Endothelial cell of umbilical vein (primary cell): ENCODE measurements around the gene USP40. TPM values are rescaled to one million over a fixed set of nuclear protein-coding genes. Genes with fewer than 3 reads are reported as not detected.

ENCODE experiments used
- BruUV-seq: library from RNA; stranded (reverse); fragments of 400-500 nt; replicated peaks from 2 replicates; lab custom pipeline; 2021; lab: Mats Ljungman, UMichigan
- CTCF ChIA-PET: fragments of 300-600, 350-600 bp; sonication (Branson Sonifier 250); formaldehyde crosslinking; loops from one replicate; lab custom pipeline; 2021; ENCODE audit warnings: antibody characterized with exemption, inconsistent platforms; lab: Charles Lee
- POLR2A ChIA-PET: fragments of 300-600, 350-600 bp; sonication (Branson Sonifier 250); formaldehyde crosslinking; loops from one replicate; lab custom pipeline; 2021; ENCODE audit warnings: antibody characterized with exemption, inconsistent platforms; lab: Charles Lee
- DNase-seq: peaks from one replicate; pipeline ENCODE4 v3.0.0-alpha.2; 2011; ENCODE audit warnings: low read depth, low spot score
- FAIRE-seq: peaks from 2 replicates; lab custom pipeline; 2011; peaks lifted over from hg19 to GRCh38; lab: Jason Lieb, UNC
- H2AFZ ChIP-seq: 2 replicates; pipeline ENCODE4 v1.6.0; 2012; ENCODE audit warnings: low read depth, low read length, control low read depth, inconsistent platforms
- H3K27ac ChIP-seq: 2 replicates; pipeline ENCODE4 v1.5.1; 2011; ENCODE audit warnings: low read depth, mild to moderate bottlenecking, control low read depth, low read length, moderate library complexity; ENCODE audit not compliant: insufficient read depth
- H3K27me3 ChIP-seq, 2 experiments: 2 replicates each; pipeline versions ENCODE4 v1.6.0 to v1.6.1; 2011; ENCODE audit warnings: low read length in 2 of 2, mixed read lengths in 1 of 2; ENCODE audit not compliant: control insufficient read depth in 2 of 2, insufficient read depth in 2 of 2
- H3K36me3 ChIP-seq, 2 experiments: 2 replicates in 1 of 2; 3 replicates in 1 of 2; pipeline ENCODE4 v1.5.1; 2011; ENCODE audit warnings: low read length in 2 of 2, mild to moderate bottlenecking in 1 of 2, moderate library complexity in 1 of 2; ENCODE audit not compliant: control insufficient read depth in 2 of 2, insufficient read depth in 2 of 2; ENCODE audit errors: extremely low read depth in 1 of 2
- H3K4me1 ChIP-seq: 3 replicates; pipeline ENCODE4 v1.5.1; 2011; ENCODE audit warnings: mild to moderate bottlenecking, low read length; ENCODE audit not compliant: control insufficient read depth, insufficient read depth; ENCODE audit errors: extremely low read depth
- H3K4me2 ChIP-seq: 2 replicates; pipeline ENCODE4 v1.6.1; 2011; ENCODE audit warnings: low read length, control low read depth, mixed read lengths; ENCODE audit not compliant: insufficient read depth
- H3K4me3 ChIP-seq, 3 experiments: fragments of 200-600 bp in 1 of 3; sonication (generic), shearing (Covaris generic) in 1 of 3; replicated peaks in 1 of 3; 2 replicates each; pipeline ENCODE4 v1.5.1; 2011 to 2016; ENCODE audit warnings: control low read depth in 3 of 3, low read length in 3 of 3, mild to moderate bottlenecking in 2 of 3, inconsistent platforms in 1 of 3, low read depth in 1 of 3, moderate library complexity in 1 of 3; ENCODE audit not compliant: insufficient read depth in 1 of 3
- H3K79me2 ChIP-seq: 2 replicates; pipeline ENCODE4 v1.6.0; 2012; ENCODE audit warnings: low read length, inconsistent platforms; ENCODE audit not compliant: control insufficient read depth, insufficient read depth
- H3K9ac ChIP-seq: replicated peaks from 2 replicates; pipeline ENCODE3; 2011; ENCODE audit warnings: low read length, control low read depth; ENCODE audit not compliant: insufficient read depth; ENCODE audit errors: extremely low read depth
- H3K9me1 ChIP-seq: replicated peaks from 3 replicates; pipeline ENCODE4 v1.6.0; 2011; ENCODE audit warnings: mild to moderate bottlenecking, low read length; ENCODE audit not compliant: control insufficient read depth, insufficient read depth; ENCODE audit errors: extremely low read depth
- H3K9me3 ChIP-seq: replicated peaks from 2 replicates; pipeline ENCODE4 v1.5.1; 2012; ENCODE audit warnings: low read length, inconsistent platforms; ENCODE audit not compliant: control insufficient read depth, insufficient read depth
- H4K20me1 ChIP-seq: replicated peaks from 2 replicates; pipeline ENCODE3; 2011; ENCODE audit warnings: mild to moderate bottlenecking, low read length; ENCODE audit not compliant: control insufficient read depth, insufficient read depth; ENCODE audit errors: extremely low read depth
- EZH2 ChIP-seq: IDR thresholded peaks from 2 replicates; pipeline ENCODE4 v1.6.1; 2012; ENCODE audit warnings: borderline replicate concordance, low read depth, mild to moderate bottlenecking, moderate library complexity, low read length, inconsistent platforms; ENCODE audit not compliant: severe bottlenecking
- FOS ChIP-seq: IDR thresholded peaks from 2 replicates; pipeline ENCODE4 v1.6.1; 2011; ENCODE audit warnings: mild to moderate bottlenecking, low read length, moderate library complexity, borderline replicate concordance; ENCODE audit not compliant: insufficient read depth
- GATA2 ChIP-seq: IDR thresholded peaks from 2 replicates; pipeline ENCODE4 v1.7.0; 2011; ENCODE audit warnings: low read depth, mild to moderate bottlenecking, moderate library complexity, mixed read lengths, low read length; ENCODE audit not compliant: insufficient read length, insufficient read depth
- JUN ChIP-seq: IDR thresholded peaks from 2 replicates; pipeline ENCODE4 v1.6.1; 2011; ENCODE audit warnings: borderline replicate concordance, low read depth; ENCODE audit not compliant: insufficient read length, insufficient read depth
- MYC ChIP-seq: IDR thresholded peaks from one replicate; pipeline ENCODE4 v1.6.1; 2011; ENCODE audit warnings: mild to moderate bottlenecking, low read depth, low read length
- POLR2A ChIP-seq: IDR thresholded peaks from 2 replicates; pipeline ENCODE4 v1.6.1; 2012; ENCODE audit warnings: low read depth, mild to moderate bottlenecking, control low read depth, low read length
- POLR2AphosphoS5 ChIP-seq: IDR thresholded peaks from 2 replicates; pipeline ENCODE4 v1.6.1; 2012; ENCODE audit warnings: low read depth, mild to moderate bottlenecking, control low read depth, low read length, moderate library complexity; ENCODE audit not compliant: insufficient read depth
- dilution Hi-C: fragments of 300-500 bp; cut with MboI; formaldehyde crosslinking; loops from one replicate; pipeline ENCODE4 v1.15.0; 2019; ENCODE audit warnings: low sequenced_read_pairs; ENCODE audit not compliant: extremely low pct_ligation_motif_present
- intact Hi-C: fragments of 100-400 bp; cut with micrococcal nuclease; formaldehyde crosslinking; loops from one replicate; pipeline ENCODE4 v1.10.0; 2022
- polyA plus RNA-seq, 4 experiments: library from polyadenylated mRNA; depleted of rRNA in 3 of 4; stranded (reverse) in 3 of 4; unstranded in 1 of 4; fragments of >200 nt; gene quantifications; 2 replicates each; pipeline versions ENCODE4 v1.2.1 to v1.2.3, GENCODE V29; 2011 to 2012; ENCODE audit warnings: missing spikeins in 1 of 4
- total RNA-seq: library from RNA; stranded (reverse); gene quantifications from 2 replicates; pipeline ENCODE4 v1.2.3, GENCODE V29; 2021
- TF ChIP-seq, protein P1 (sequence below): IDR thresholded peaks from 2 replicates; pipeline ENCODE4 v1.6.1; 2011; ENCODE audit not compliant: insufficient read depth, insufficient read length
- TF ChIP-seq, protein P2 (sequence below), 2 donors: IDR thresholded peaks; 1 replicate in 1 of 2; 2 replicates in 1 of 2; pipeline ENCODE4 v1.5.1; 2011; ENCODE audit warnings: low read length in 2 of 2, mild to moderate bottlenecking in 2 of 2, moderate library complexity in 2 of 2, control low read depth in 1 of 2, inconsistent platforms in 1 of 2, low read depth in 1 of 2; ENCODE audit not compliant: insufficient read depth in 1 of 2; ENCODE audit errors: extremely low read depth in 1 of 2

The USP40 gene
- total and polyA plus RNA-seq, 2 donors (not counting 3 experiments of a cell fraction or from before 2014, with no cell fraction given): 32.2 to 32.5 TPM

DNA sequence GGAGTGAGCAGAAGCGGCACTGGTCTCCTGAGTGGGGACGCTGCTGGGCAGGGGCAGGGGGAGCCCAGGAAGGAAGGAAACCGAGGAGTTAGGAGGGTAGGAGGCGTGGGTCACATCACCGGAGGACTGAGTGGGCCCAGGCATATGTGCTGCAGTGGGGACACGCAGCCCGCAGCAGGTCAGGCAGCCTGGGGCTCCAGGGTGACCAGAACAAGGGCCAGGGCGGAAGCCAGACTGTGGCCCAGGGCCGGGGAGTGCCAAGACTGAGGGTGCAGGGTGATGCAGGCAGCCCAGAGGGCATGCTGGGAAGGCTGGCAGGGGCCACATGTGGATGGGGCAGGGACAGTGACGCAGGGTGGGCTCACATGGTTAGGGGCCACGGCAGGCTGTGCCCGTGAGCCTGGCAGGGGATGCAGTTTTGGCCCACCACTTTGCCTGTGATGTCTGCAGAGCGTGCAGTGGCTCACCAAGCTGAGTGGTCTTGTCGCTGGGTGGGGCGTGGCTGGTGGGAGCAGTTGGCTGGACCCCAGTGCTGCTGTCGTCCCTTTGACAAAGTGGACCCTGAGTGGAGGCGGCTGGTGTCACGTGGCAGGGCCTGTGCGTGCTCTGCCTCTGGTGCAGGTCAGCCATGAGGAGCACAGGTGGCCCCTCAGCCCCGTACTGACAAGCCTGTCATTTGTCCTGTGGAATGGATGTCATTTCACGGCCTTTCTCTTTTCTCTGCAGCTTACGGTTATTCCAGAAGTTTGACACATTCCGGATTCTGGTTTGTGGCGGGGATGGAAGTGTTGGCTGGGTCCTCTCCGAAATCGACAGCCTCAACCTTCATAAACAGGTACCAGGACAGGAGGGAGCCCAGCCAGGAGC lies 125.2 kb downstream of the USP40 start:
- dilution Hi-C loops (no loop called here), intact Hi-C loops (loop anchor here (5.0 to 10.0 kb wide), 2 partner anchors 587 to 834 kb away; no protein-coding TSS in a partner anchor)
- H2AFZ ChIP-seq: no peak overlapping the region
- ChIA-PET POLR2A (no interaction called here), CTCF (interaction anchor here (2.1 to 6.3 kb wide), 2 partner anchors 27 to 36 kb away, joined by 34 to 191 read pairs; no protein-coding TSS in a partner anchor)
- H3K4me3 ChIP-seq: no peak overlapping the region
- no peaks in the 10 kb centered on the region for H4K20me1 ChIP-seq
- BruUV-seq: no TSS peak
- DNase-seq: no peak
- no peaks in the 10 kb centered on the region for H3K27me3 ChIP-seq
- TF ChIP-seq POLR2A: no peak
- TF ChIP-seq EZH2: no peak
- no peak for TF ChIP-seq MYC
- no peak for TF ChIP-seq GATA2
- no peak for TF ChIP-seq FOS
- no peak for TF ChIP-seq JUN
- no peak for TF ChIP-seq POLR2AphosphoS5
- TF ChIP-seq, protein P1, sequence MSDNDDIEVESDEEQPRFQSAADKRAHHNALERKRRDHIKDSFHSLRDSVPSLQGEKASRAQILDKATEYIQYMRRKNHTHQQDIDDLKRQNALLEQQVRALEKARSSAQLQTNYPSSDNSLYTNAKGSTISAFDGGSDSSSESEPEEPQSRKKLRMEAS: no peak
- TF ChIP-seq, protein P2, sequence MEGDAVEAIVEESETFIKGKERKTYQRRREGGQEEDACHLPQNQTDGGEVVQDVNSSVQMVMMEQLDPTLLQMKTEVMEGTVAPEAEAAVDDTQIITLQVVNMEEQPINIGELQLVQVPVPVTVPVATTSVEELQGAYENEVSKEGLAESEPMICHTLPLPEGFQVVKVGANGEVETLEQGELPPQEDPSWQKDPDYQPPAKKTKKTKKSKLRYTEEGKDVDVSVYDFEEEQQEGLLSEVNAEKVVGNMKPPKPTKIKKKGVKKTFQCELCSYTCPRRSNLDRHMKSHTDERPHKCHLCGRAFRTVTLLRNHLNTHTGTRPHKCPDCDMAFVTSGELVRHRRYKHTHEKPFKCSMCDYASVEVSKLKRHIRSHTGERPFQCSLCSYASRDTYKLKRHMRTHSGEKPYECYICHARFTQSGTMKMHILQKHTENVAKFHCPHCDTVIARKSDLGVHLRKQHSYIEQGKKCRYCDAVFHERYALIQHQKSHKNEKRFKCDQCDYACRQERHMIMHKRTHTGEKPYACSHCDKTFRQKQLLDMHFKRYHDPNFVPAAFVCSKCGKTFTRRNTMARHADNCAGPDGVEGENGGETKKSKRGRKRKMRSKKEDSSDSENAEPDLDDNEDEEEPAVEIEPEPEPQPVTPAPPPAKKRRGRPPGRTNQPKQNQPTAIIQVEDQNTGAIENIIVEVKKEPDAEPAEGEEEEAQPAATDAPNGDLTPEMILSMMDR (IDR thresholded peaks at IDR 0.05; ENCODE audit: extremely low read depth in 1 of 2, insufficient read depth in 1 of 2, low read depth in 1 of 2, low read length in 2 of 2): no peak
- H3K4me2 ChIP-seq: no peak overlapping the region
- H3K79me2 ChIP-seq: no peaks in the 10 kb centered on the region
- H3K9ac ChIP-seq: no peak overlapping the region
- H3K9me3 ChIP-seq: no peaks in the 10 kb centered on the region
- H3K27ac ChIP-seq: no peak overlapping the region
- peaks cover 0 to 11% of the 10 kb centered on the region in 2 experiments for H3K36me3 ChIP-seq
- no peak for FAIRE-seq
- no peaks in the 10 kb centered on the region for H3K9me1 ChIP-seq
- H3K4me1 ChIP-seq: no peaks in the 10 kb centered on the region
